OCI-LY1 (cell line): Measurements from ENCODE around the gene USP46.

Source experiments
- H2AFZ ChIP-seq: fragments of 200-600 bp; sonication (generic), shearing (Covaris generic); 2 replicates; pipeline ENCODE4 v1.6.0; 2014; ENCODE audit warnings: antibody characterized with exemption, mild to moderate bottlenecking, low read length
- H3F3A ChIP-seq: fragments of 200-600 bp; sonication (generic), shearing (Covaris generic); 2 replicates; pipeline ENCODE4 v1.6.0; 2014; ENCODE audit warnings: mild to moderate bottlenecking, antibody characterized with exemption, low read length, moderate library complexity; ENCODE audit not compliant: insufficient read depth
- H3K27ac ChIP-seq: fragments of 200-600 bp; sonication (generic); 2 replicates; pipeline ENCODE4 v1.5.1; 2014; ENCODE audit warnings: low read length, mixed run types, mild to moderate bottlenecking, low read depth; ENCODE audit not compliant: poor library complexity, severe bottlenecking
- H3K27me3 ChIP-seq: fragments of 200-600 bp; sonication (generic); 2 replicates; pipeline ENCODE4 v1.6.0; 2014; ENCODE audit warnings: antibody characterized with exemption, mild to moderate bottlenecking, low read length, moderate library complexity; ENCODE audit not compliant: insufficient read depth
- H3K36me3 ChIP-seq: fragments of 200-600 bp; sonication (generic); 2 replicates; pipeline ENCODE4 v1.6.1; 2014; ENCODE audit warnings: mild to moderate bottlenecking, antibody characterized with exemption, low read length, moderate library complexity, mixed read lengths; ENCODE audit not compliant: insufficient read depth
- H3K4me1 ChIP-seq: fragments of 200-600 bp; sonication (generic); 2 replicates; pipeline ENCODE4 v1.5.1; 2014; ENCODE audit warnings: mild to moderate bottlenecking, low read length, moderate library complexity; ENCODE audit not compliant: insufficient read depth, severe bottlenecking
- H3K4me2 ChIP-seq: fragments of 200-600 bp; sonication (generic), shearing (Covaris generic); 2 replicates; pipeline ENCODE4 v1.6.1; 2014; ENCODE audit warnings: low read length
- H3K4me3 ChIP-seq: fragments of 200-600 bp; sonication (generic); 2 replicates; pipeline ENCODE4 v1.5.1; 2014; ENCODE audit warnings: low read length, low read depth, mild to moderate bottlenecking, mixed read lengths; ENCODE audit not compliant: poor library complexity, severe bottlenecking
- H3K79me2 ChIP-seq: fragments of 200-600 bp; shearing (Covaris generic); 2 replicates; pipeline ENCODE4 v1.6.1; 2016; ENCODE audit warnings: mixed run types, low read length, mixed read lengths; ENCODE audit not compliant: insufficient read depth
- H3K9ac ChIP-seq: fragments of 200-600 bp; sonication (generic), shearing (Covaris generic); 2 replicates; pipeline ENCODE4 v1.6.1; 2014; ENCODE audit warnings: mild to moderate bottlenecking, low read length, mixed read lengths
- H3K9me2 ChIP-seq: fragments of 200-600 bp; sonication (generic), shearing (Covaris generic); 2 replicates; pipeline ENCODE4 v1.6.1; 2014; ENCODE audit warnings: low read depth, mild to moderate bottlenecking, low read length, mixed read lengths
- H3K9me3 ChIP-seq: fragments of 200-600 bp; shearing (Covaris generic); 2 replicates; pipeline ENCODE4 v1.6.1; 2014; ENCODE audit warnings: low read length, mixed read lengths
- H4K20me1 ChIP-seq: fragments of 200-600 bp; sonication (generic), shearing (Covaris generic); 2 replicates; pipeline ENCODE4 v1.6.0; 2016; ENCODE audit warnings: mild to moderate bottlenecking, low read length; ENCODE audit not compliant: insufficient read depth
- EZH2 ChIP-seq: fragments of 200-600 bp; sonication (generic), shearing (Covaris generic); IDR thresholded peaks from 2 replicates; pipeline ENCODE4 v1.8.0; 2017; ENCODE audit warnings: borderline replicate concordance, mixed run types, mild to moderate bottlenecking, antibody characterized with exemption, low read length, moderate library complexity, mixed read lengths
- TF ChIP-seq, protein P1 (sequence below): fragments of 200-600 bp; sonication (generic), shearing (Covaris generic); IDR thresholded peaks from 2 replicates; pipeline ENCODE4 v1.5.1; 2017; ENCODE audit warnings: mild to moderate bottlenecking, antibody characterized with exemption, low read length, moderate library complexity, mixed read lengths

Gene USP46

DNA sequence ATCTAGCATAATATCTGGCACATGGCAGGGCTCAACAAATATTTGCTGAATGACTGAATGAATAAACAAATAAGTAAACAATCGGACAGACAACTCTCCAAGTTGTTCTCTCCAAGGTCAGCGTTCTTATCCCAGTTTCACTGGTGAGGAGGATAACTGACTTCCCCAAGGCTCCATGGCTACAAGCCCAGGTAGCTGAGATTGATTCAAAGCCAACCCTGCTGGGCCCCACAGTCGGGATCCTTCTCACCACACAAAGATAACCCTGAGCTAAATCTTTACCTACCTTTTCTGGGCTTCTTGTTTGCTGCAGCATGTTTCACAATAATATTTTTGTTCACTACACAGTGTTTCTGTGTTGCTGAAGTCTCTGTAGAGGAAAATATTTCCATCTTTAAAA, 54.9 kb downstream of the USP46 start:
- no peak overlapping the region for H3K9ac ChIP-seq
- peaks cover 33% of the 10 kb centered on the region for H3K36me3 ChIP-seq
- H3K4me3 ChIP-seq, result no peak overlapping the region
- no peak overlapping the region for H3K4me2 ChIP-seq
- no peaks in the 10 kb centered on the region for H3K9me3 ChIP-seq
- no peaks in the 10 kb centered on the region for H3K9me2 ChIP-seq
- H2AFZ ChIP-seq, result no peak overlapping the region
- H3K4me1 ChIP-seq, result no peaks in the 10 kb centered on the region
- H3K27me3 ChIP-seq, result no peaks in the 10 kb centered on the region
- H4K20me1 ChIP-seq, result no peaks in the 10 kb centered on the region
- no peaks in the 10 kb centered on the region for H3K79me2 ChIP-seq
- no peaks in the 10 kb centered on the region for H3F3A ChIP-seq
- no peak overlapping the region for H3K27ac ChIP-seq
- TF ChIP-seq, protein P1, sequence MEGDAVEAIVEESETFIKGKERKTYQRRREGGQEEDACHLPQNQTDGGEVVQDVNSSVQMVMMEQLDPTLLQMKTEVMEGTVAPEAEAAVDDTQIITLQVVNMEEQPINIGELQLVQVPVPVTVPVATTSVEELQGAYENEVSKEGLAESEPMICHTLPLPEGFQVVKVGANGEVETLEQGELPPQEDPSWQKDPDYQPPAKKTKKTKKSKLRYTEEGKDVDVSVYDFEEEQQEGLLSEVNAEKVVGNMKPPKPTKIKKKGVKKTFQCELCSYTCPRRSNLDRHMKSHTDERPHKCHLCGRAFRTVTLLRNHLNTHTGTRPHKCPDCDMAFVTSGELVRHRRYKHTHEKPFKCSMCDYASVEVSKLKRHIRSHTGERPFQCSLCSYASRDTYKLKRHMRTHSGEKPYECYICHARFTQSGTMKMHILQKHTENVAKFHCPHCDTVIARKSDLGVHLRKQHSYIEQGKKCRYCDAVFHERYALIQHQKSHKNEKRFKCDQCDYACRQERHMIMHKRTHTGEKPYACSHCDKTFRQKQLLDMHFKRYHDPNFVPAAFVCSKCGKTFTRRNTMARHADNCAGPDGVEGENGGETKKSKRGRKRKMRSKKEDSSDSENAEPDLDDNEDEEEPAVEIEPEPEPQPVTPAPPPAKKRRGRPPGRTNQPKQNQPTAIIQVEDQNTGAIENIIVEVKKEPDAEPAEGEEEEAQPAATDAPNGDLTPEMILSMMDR, result no peak
- TF ChIP-seq EZH2, result no peak

DNA sequence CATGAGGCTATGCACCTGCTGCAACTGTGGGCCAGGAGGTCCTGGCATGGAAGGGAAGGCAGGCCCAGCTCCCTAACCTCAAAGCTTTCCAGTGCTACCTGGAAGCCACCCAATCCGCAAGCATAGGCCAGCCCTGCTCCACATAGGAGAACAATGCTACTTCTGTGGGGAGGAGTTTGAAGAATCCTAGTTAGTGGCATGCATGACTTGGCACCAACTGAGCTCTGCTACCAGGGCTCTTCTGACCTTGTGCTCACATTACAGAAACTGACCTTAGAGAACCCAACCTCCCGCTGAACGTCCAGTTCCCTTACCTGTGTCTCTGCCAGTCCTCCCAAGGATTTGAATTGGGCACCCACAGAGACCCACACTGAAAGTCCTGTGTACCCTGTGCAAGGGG, 58.8 kb downstream of the USP46 start:
- Histone ChIP-seq H3K9me3 (no peaks in the 10 kb centered on the region), H2AFZ (no peak overlapping the region), H3K27me3 (no peaks in the 10 kb centered on the region), H3K27ac (no peak overlapping the region), H3F3A (no peaks in the 10 kb centered on the region), H3K4me3 (no peak overlapping the region), H3K4me2 (no peak overlapping the region), H4K20me1 (no peaks in the 10 kb centered on the region), H3K9me2 (no peaks in the 10 kb centered on the region), H3K4me1 (no peaks in the 10 kb centered on the region), H3K9ac (no peak overlapping the region), H3K36me3 (peaks cover 29% of the 10 kb centered on the region; the same call in 1 of the 2 replicates), H3K79me2 (no peaks in the 10 kb centered on the region)
- no peak for TF ChIP-seq EZH2
- TF ChIP-seq, protein P1, result no peak

DNA sequence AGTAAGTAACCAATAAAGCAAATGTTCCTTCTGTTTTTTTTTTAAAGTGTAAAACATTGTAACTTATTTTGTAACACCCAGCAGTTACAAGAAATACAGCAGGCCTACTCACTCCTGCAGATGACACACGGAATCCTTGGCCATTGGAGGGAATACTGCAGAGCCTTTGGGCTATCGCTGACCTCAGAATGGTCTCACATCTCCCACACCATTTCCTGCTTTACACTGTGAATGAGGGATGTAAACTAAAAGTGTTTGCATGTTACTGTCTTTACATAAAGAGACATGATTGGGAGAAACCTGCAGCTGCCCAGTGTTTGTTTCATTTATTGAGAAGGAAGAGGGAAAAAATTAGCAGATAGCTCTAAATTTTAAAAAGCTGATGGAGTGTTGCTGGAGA, 64.1 kb downstream of the USP46 start:
- no peak overlapping the region for H2AFZ ChIP-seq
- no peaks in the 10 kb centered on the region for H3K9me2 ChIP-seq
- no peak overlapping the region for H3K4me2 ChIP-seq
- H3K9ac ChIP-seq, result no peak overlapping the region
- H3K27ac ChIP-seq, result no peak overlapping the region
- no peaks in the 10 kb centered on the region for H4K20me1 ChIP-seq
- no peaks in the 10 kb centered on the region for H3K27me3 ChIP-seq
- no peaks in the 10 kb centered on the region for H3K79me2 ChIP-seq
- no peaks in the 10 kb centered on the region for H3K9me3 ChIP-seq
- no peak overlapping the region for H3K4me3 ChIP-seq
- H3K36me3 ChIP-seq, result peaks cover 21% of the 10 kb centered on the region; the same call in 1 of the 2 replicates
- H3K4me1 ChIP-seq, result no peaks in the 10 kb centered on the region
- H3F3A ChIP-seq, result no peaks in the 10 kb centered on the region
- TF ChIP-seq, protein P1, result no peak
- TF ChIP-seq EZH2, result no peak
